ENCODE data around the gene CNPY3.
A peak's percentile ranks its signal among the peaks of the same experiment; 100 is the strongest.
"Not testable (repeated sequence)": the region's sequence is repeated elsewhere in the genome, so short reads cannot be mapped to it uniquely, and the experiment has no call there.

The CNPY3 gene

GRCh38 chr6:42915732-42916131, 13.5 kb upstream of the CNPY3 start, which contains the start of gene PTCRA:
Gene PTCRA (plus strand): TSS chr6:42916053. CDS start chr6:42916070, 17 bp downstream.
- DNase-seq (ENCODE audit: low read depth), result no peak

GRCh38 chr6:42916288-42916687, 13.0 kb upstream of the CNPY3 start:
- no peak for DNase-seq (ENCODE audit: low read depth)

- DNase-seq (ENCODE audit: low read depth), result no peak
Measured at GRCh38 chr6:42921801-42922200, 7.5 kb upstream of the CNPY3 start.

- DNase-seq (ENCODE audit: low read depth), result no peak
Measured at GRCh38 chr6:42923666-42924065, 5.6 kb upstream of the CNPY3 start.

- DNase-seq (ENCODE audit: low read depth), result no peak
Measured at GRCh38 chr6:42925248-42925857, 3.9 kb upstream of the CNPY3 start.

GRCh38 chr6:42929821-42930360, 611 bp downstream of the CNPY3 start:
- DNase-seq (ENCODE audit: low read depth), result peak; percentile 22

- DNase-seq (ENCODE audit: low read depth), result no peak
Measured at GRCh38 chr6:42932412-42932811, 3.1 kb downstream of the CNPY3 start.

GRCh38 chr6:42933205-42933604, 3.9 kb downstream of the CNPY3 start:
- DNase-seq (ENCODE audit: low read depth), result no peak

- no peak for DNase-seq (ENCODE audit: low read depth)
Measured at GRCh38 chr6:42935322-42935721, 6.0 kb downstream of the CNPY3 start.

GRCh38 chr6:42936398-42936797, 7.1 kb downstream of the CNPY3 start:
- DNase-seq (ENCODE audit: low read depth), result no peak

GRCh38 chr6:42937548-42938427, 8.5 kb downstream of the CNPY3 start:
- no peak for DNase-seq (ENCODE audit: low read depth)

- DNase-seq (ENCODE audit: low read depth), result no peak
Measured at GRCh38 chr6:42938428-42938796, 9.1 kb downstream of the CNPY3 start.

- DNase-seq (ENCODE audit: low read depth), result no peak
Measured at GRCh38 chr6:42938987-42939809, 9.9 kb downstream of the CNPY3 start.

- no peak for DNase-seq (ENCODE audit: low read depth)
Measured at GRCh38 chr6:42939810-42940167, 10.5 kb downstream of the CNPY3 start.

GRCh38 chr6:42940493-42941045, 11.3 kb downstream of the CNPY3 start:
- no peak for DNase-seq (ENCODE audit: low read depth)

- not testable (repeated sequence) for DNase-seq (ENCODE audit: low read depth)
Measured at GRCh38 chr6:42941356-42941755, 12.1 kb downstream of the CNPY3 start.

GRCh38 chr6:42942444-42942843, 13.2 kb downstream of the CNPY3 start:
- DNase-seq (ENCODE audit: low read depth), result no peak

GRCh38 chr6:42947950-42948349, 18.7 kb downstream of the CNPY3 start:
- no peak for DNase-seq (ENCODE audit: low read depth)

GRCh38 chr6:42952389-42952788, 23.1 kb downstream of the CNPY3 start:
- DNase-seq (ENCODE audit: low read depth), result no peak

GRCh38 chr6:42954405-42954804, 25.1 kb downstream of the CNPY3 start:
- not testable (repeated sequence) for DNase-seq (ENCODE audit: low read depth)

- no peak for DNase-seq (ENCODE audit: low read depth)
Measured at GRCh38 chr6:42958125-42958524, 28.8 kb downstream of the CNPY3 start.

GRCh38 chr6:42959917-42960242, 30.6 kb downstream of the CNPY3 start:
- no peak for DNase-seq (ENCODE audit: low read depth)
